ENCODE results near the gene PIAS1.
"Not testable (repeated sequence)": the region's sequence is repeated elsewhere in the genome, so short reads cannot be mapped to it uniquely, and the experiment has no call there.

The PIAS1 gene

GRCh38 chr15:68205954-68206539 is 151.9 kb downstream of the PIAS1 start:
- DNase-seq: peak; percentile 34

- DNase-seq: no peak
Measured at GRCh38 chr15:68206711-68207151, 152.6 kb downstream of the PIAS1 start.

- DNase-seq: no peak
Measured at GRCh38 chr15:68207176-68207935, 153.2 kb downstream of the PIAS1 start.

- DNase-seq: no peak
Measured at GRCh38 chr15:68208136-68208535, 154.0 kb downstream of the PIAS1 start.

GRCh38 chr15:68208636-68209240 is 154.6 kb downstream of the PIAS1 start:
- no peak for DNase-seq

GRCh38 chr15:68209272-68209671 is 155.2 kb downstream of the PIAS1 start:
- DNase-seq: no peak

- peak; percentile 43 for DNase-seq
Measured at GRCh38 chr15:68209735-68210408, 155.8 kb downstream of the PIAS1 start.

- no peak for DNase-seq
Measured at GRCh38 chr15:68210409-68210756, 156.3 kb downstream of the PIAS1 start.

- DNase-seq: peak; percentile 35
Measured at GRCh38 chr15:68210821-68211655, 156.9 kb downstream of the PIAS1 start.

GRCh38 chr15:68211656-68212320 is 157.7 kb downstream of the PIAS1 start:
- no peak for DNase-seq

GRCh38 chr15:68213491-68213845 is 159.4 kb downstream of the PIAS1 start:
- DNase-seq: not testable (repeated sequence)

GRCh38 chr15:68213991-68214837 is 160.1 kb downstream of the PIAS1 start:
- DNase-seq: no peak

- DNase-seq: no peak
Measured at GRCh38 chr15:68214838-68215254, 160.7 kb downstream of the PIAS1 start.

- DNase-seq: no peak
Measured at GRCh38 chr15:68217341-68217740, 163.2 kb downstream of the PIAS1 start.

- DNase-seq: no peak
Measured at GRCh38 chr15:68218331-68218730, 164.2 kb downstream of the PIAS1 start.

- DNase-seq: no peak
Measured at GRCh38 chr15:68218847-68219798, 165.0 kb downstream of the PIAS1 start.

- DNase-seq: no peak
Measured at GRCh38 chr15:68220489-68220888, 166.4 kb downstream of the PIAS1 start.

- no peak for DNase-seq
Measured at GRCh38 chr15:68220967-68221366, 166.9 kb downstream of the PIAS1 start.

- not testable (repeated sequence) for DNase-seq
Measured at GRCh38 chr15:68221530-68222431, 167.7 kb downstream of the PIAS1 start.
